Calu3 (cell line): ENCODE measurements around the gene DYNLT2. TPM values are rescaled to one million over a fixed set of nuclear protein-coding genes. Genes with fewer than 3 reads are reported as not detected.

ENCODE experiments used
- BruUV-seq: library from RNA; stranded (reverse); fragments of 400-500 nt; replicated peaks from 2 replicates; lab custom pipeline; 2021; lab: Mats Ljungman, UMichigan
- CTCF ChIA-PET: fragments of 300-600 bp; sonication (Branson Sonifier 250); formaldehyde crosslinking; loops from one replicate; lab custom pipeline; 2022; ENCODE audit warnings: antibody characterized with exemption; lab: Charles Lee
- DNase-seq: peaks from one replicate; pipeline ENCODE4 v3.0.0; 2022
- H3K27ac Mint-ChIP-seq: one replicate; pipeline ENCODE4 v1.8.0; 2022; ENCODE audit warnings: mixed read lengths; ENCODE audit not compliant: unreplicated experiment
- H3K27me3 Mint-ChIP-seq: one replicate; pipeline ENCODE4 v1.8.0; 2022; ENCODE audit warnings: mixed read lengths; ENCODE audit not compliant: unreplicated experiment
- H3K36me3 Mint-ChIP-seq: one replicate; pipeline ENCODE4 v1.8.0; 2022; ENCODE audit warnings: mild to moderate bottlenecking, moderate library complexity, mixed read lengths; ENCODE audit not compliant: insufficient read depth, unreplicated experiment
- H3K4me1 Mint-ChIP-seq: one replicate; pipeline ENCODE4 v1.8.0; 2022; ENCODE audit warnings: mild to moderate bottlenecking, low read depth, mixed read lengths; ENCODE audit not compliant: unreplicated experiment
- H3K4me3 Mint-ChIP-seq: one replicate; pipeline ENCODE4 v1.8.0; 2022; ENCODE audit warnings: mild to moderate bottlenecking, low read depth, moderate library complexity, mixed read lengths; ENCODE audit not compliant: unreplicated experiment
- H3K9me3 Mint-ChIP-seq: one replicate; pipeline ENCODE4 v1.8.0; 2022; ENCODE audit warnings: low read depth, mixed read lengths; ENCODE audit not compliant: unreplicated experiment
- intact Hi-C: fragments of 100-400 bp; cut with micrococcal nuclease; formaldehyde crosslinking; loops from one replicate; pipeline ENCODE4 v1.10.0; 2022; ENCODE audit not compliant: unreplicated experiment
- total RNA-seq: library from RNA; stranded (reverse); gene quantifications from 2 replicates; pipeline ENCODE4 v1.2.3, GENCODE V29; 2022
- TF ChIP-seq, protein P1 (sequence below): fragments of 200-600 bp; IDR thresholded peaks from one replicate; pipeline ENCODE4 v1.8.0; 2022; ENCODE audit warnings: antibody characterized with exemption; ENCODE audit not compliant: unreplicated experiment

Gene DYNLT2
- total RNA-seq, 1 experiment from 2014 or later = 3.4 TPM

DNA sequence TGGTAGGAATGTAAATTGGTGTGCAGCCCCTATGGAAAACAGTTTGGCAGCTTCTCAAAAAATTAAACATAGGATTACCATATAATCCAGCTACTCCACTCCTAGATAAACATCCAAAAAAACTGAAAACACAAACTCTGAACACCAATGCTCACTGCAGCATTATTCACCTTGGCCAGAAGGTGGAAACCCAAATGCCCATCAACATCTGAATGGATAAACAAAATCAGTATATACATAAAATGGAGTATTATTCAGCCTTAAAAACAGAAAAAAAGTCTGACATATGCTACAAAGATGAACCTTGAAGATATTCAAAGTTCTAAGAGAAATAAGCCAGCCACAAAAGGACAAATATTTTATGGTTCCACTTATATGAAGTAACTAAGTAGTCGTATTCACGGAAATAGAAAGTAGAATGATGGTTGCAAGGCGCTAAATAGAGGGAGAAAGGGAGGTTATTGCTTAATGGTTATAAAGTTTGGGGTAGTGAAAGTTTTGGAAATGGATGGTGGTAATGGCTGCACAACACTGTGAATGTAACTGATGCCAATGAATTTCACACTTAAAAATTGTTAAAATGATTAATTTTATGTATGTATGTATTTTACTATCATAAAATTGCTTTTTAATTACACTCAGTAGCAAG, 31.0 kb downstream of the DYNLT2 start:
- Mint-ChIP-seq H3K4me1 (peaks cover 18% of the 10 kb centered on the region), H3K4me3 (no peak overlapping the region), H3K36me3 (peaks cover 39% of the 10 kb centered on the region), H3K9me3 (no peaks in the 10 kb centered on the region), H3K27me3 (no peaks in the 10 kb centered on the region), H3K27ac (no peak overlapping the region)
- no TSS peak for BruUV-seq
- DNase-seq = no peak
- TF ChIP-seq, protein P1, sequence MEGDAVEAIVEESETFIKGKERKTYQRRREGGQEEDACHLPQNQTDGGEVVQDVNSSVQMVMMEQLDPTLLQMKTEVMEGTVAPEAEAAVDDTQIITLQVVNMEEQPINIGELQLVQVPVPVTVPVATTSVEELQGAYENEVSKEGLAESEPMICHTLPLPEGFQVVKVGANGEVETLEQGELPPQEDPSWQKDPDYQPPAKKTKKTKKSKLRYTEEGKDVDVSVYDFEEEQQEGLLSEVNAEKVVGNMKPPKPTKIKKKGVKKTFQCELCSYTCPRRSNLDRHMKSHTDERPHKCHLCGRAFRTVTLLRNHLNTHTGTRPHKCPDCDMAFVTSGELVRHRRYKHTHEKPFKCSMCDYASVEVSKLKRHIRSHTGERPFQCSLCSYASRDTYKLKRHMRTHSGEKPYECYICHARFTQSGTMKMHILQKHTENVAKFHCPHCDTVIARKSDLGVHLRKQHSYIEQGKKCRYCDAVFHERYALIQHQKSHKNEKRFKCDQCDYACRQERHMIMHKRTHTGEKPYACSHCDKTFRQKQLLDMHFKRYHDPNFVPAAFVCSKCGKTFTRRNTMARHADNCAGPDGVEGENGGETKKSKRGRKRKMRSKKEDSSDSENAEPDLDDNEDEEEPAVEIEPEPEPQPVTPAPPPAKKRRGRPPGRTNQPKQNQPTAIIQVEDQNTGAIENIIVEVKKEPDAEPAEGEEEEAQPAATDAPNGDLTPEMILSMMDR = no peak
- intact Hi-C loops = no loop called here
- CTCF ChIA-PET = no interaction called here

DNA sequence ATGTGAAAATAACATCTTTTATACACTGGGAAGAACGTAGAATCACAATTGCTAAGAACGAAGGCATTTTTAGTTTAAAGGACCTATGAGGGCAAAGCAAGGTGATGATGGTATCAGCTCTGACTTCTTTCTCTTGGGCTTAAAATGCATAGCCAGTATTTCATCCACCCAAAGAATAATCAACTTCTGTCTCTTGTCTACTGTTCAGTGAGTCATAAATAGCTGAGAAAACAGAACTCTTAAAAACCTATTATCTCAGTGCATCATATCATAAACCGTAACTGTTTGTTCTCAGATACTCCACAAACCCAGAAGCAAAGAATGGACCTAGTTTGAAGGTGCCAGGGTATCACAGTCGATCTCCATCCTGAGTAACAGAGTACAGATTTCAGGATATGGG, 32.3 kb downstream of the DYNLT2 start:
- H3K4me1 Mint-ChIP-seq = peaks cover 17% of the 10 kb centered on the region
- H3K36me3 Mint-ChIP-seq = peaks cover 38% of the 10 kb centered on the region
- no peak for DNase-seq
- intact Hi-C loops = no loop called here
- CTCF ChIA-PET = no interaction called here
- no peaks in the 10 kb centered on the region for H3K27me3 Mint-ChIP-seq
- TF ChIP-seq, protein P1 = no peak
- no peak overlapping the region for H3K4me3 Mint-ChIP-seq
- no peaks in the 10 kb centered on the region for H3K9me3 Mint-ChIP-seq
- no peak overlapping the region for H3K27ac Mint-ChIP-seq
- BruUV-seq = no TSS peak

DNA sequence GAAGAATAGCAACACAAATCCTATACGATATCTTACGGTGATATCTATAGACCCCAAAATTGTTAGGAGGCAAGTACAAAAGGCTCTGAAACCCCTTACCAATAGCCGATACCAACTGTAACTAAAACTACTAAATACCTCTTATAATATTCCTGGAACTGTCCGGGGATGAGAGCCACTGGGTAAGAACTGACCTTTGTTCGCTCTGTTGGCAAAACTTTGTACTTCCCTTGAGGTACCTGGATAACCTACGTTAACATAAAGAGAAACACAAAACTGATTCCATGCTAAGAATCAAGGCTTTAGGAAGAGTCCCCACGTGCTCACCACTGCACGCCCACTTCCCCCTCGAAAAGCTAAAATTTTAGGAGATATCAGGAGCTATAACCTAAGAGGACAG, 36.8 kb downstream of the DYNLT2 start:
- no peak overlapping the region for H3K27ac Mint-ChIP-seq
- no peaks in the 10 kb centered on the region for H3K9me3 Mint-ChIP-seq
- intact Hi-C loops = no loop called here
- H3K27me3 Mint-ChIP-seq = no peaks in the 10 kb centered on the region
- CTCF ChIA-PET = no interaction called here
- H3K4me3 Mint-ChIP-seq = no peak overlapping the region
- no peak for DNase-seq
- BruUV-seq = no TSS peak
- H3K4me1 Mint-ChIP-seq = peaks cover 8% of the 10 kb centered on the region
- TF ChIP-seq, protein P1 = no peak
- H3K36me3 Mint-ChIP-seq = peaks cover 28% of the 10 kb centered on the region

DNA sequence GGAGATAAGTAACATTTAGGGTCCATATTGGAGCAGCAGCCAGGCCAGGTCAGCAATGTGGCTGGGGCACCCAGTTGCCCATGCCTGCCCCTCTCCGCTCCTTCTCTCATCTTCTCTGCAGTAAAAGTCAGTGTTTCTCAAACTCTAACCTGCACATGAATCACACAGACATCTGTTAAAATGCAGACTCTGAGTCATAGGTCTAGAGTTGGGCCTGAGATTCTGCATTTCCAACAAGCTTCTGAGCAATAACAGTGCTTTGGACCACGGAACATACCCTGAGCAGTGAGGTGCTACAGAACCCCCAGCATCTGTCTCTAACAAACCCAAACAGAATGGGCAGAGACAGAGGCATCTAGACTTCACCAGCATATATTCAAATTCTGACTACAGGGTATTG, 37.2 kb downstream of the DYNLT2 start:
- no peak for DNase-seq
- TF ChIP-seq, protein P1 = no peak
- BruUV-seq = no TSS peak
- peaks cover 28% of the 10 kb centered on the region for H3K36me3 Mint-ChIP-seq
- intact Hi-C loops = no loop called here
- peaks cover 4% of the 10 kb centered on the region for H3K4me1 Mint-ChIP-seq
- no peaks in the 10 kb centered on the region for H3K27me3 Mint-ChIP-seq
- CTCF ChIA-PET = no interaction called here
- no peaks in the 10 kb centered on the region for H3K9me3 Mint-ChIP-seq
- H3K4me3 Mint-ChIP-seq = no peak overlapping the region
- H3K27ac Mint-ChIP-seq = no peak overlapping the region
